HG02610 (cell line): ENCODE results near the gene PHC1.
"Not testable (repeated sequence)": the region's sequence is repeated elsewhere in the genome, so short reads cannot be mapped to it uniquely, and the experiment has no call there.

Experiments
- ATAC-seq: cut with Tn5 transposase; IDR thresholded peaks from one replicate; pipeline ENCODE4 v1.9.1; 2021; ENCODE audit warnings: mild to moderate bottlenecking, moderate library complexity; ENCODE audit not compliant: unreplicated experiment

The PHC1 gene

DNA sequence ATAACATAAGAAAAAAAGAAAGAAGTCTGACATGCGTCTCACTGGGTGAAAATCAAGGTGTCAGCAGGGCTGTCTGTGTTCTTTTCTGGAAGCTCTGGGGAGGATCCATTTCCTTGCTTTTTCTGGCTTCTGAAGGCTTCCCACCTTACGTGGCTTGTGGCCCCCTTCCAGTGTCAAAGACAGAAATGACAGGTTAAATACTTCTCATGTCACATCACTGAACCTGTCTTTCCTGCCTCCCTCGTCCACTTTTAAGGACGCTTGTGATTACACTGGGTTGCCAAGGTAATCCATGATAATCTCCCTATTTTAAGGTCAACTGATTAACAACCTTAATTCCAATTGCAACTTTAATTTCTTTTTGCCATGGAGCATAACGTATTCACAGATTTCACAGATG is 4.6 kb upstream of the PHC1 start:
- ATAC-seq = no peak

GRCh38 chr12:8911606-8912268 is 2.6 kb upstream of the PHC1 start:
- no peak for ATAC-seq

- ATAC-seq = no peak
Measured at GRCh38 chr12:8912914-8913313, 1.4 kb upstream of the PHC1 start.

- no peak for ATAC-seq
Measured at GRCh38 chr12:8913702-8914032, 642 bp upstream of the PHC1 start.

DNA sequence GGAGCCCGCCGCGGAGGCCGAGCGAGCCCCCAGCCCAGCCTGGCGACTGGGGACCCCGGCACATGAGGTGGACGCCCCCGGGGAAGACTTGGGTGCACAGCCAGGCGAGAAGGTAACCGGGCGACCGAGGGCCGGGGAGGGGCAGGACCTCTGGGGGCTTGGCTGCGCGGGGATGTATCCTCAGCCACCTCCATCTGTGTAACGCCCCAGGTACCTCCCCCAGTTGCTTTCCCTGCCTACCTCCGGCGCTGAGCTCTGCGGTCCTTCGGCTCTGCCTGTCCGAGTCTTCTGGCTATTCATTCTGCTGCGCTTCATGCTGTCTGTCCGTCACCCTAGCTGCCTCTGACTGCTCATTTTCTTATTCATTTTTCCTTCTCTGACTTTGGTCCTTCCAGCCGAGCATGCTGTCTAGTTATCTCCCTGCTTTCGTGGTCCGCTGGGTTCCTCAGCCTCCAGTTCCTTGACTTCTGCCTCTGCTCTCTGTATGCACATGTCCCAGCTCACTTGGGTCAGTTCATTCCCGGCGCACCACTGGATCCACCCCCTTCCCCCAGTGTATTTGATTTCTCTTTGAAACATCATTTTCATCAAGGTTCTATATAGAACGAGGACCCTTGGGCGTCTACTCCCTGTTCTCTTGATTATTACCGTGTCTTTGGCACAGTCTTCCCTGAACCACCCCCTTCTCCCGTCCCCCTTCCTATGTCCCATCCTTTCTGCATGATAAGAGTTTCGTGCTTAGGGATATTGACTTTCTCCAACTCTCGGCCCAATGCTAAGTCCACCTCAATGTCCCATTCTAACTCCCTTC is 612 bp downstream of the PHC1 start:
- ATAC-seq = peak; percentile 78

DNA sequence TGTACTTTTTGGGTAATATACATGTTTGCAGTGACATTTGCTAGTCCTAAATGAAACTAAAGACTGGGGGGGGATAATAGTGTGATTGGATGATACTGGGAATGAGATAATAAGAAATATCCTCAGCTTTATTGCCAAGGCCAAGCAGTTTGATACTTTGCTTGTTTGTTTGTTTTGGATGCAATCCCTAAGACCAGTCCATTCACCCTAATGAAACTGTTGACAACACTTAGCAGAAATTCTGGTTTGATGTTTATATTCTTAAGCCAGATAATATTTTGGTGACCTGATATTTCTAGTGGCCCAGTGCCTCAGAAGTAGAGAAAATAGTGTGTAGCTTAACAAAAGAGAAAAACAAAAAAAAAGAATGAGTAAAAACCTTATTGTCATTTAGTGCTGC is 1.8 kb downstream of the PHC1 start:
- no peak for ATAC-seq

DNA sequence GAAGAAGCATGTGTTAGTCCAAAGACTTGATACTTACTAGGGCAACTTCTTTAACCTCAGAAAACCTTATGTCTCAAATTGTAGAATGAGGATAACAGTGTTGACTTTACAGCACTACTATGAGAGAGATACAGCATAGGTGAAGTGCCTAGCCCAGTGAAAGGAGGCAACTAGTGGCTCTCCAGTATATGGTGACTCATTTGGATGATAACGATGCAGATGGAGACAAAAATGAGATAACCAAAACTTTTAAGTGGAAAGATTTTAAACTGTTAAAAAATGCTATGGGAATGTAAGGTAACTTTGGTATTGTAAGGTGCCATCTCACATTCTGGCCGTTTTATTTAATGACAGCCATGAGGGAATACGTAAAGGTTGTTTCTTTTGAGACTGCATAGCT is 2.7 kb downstream of the PHC1 start:
- ATAC-seq = no peak

DNA sequence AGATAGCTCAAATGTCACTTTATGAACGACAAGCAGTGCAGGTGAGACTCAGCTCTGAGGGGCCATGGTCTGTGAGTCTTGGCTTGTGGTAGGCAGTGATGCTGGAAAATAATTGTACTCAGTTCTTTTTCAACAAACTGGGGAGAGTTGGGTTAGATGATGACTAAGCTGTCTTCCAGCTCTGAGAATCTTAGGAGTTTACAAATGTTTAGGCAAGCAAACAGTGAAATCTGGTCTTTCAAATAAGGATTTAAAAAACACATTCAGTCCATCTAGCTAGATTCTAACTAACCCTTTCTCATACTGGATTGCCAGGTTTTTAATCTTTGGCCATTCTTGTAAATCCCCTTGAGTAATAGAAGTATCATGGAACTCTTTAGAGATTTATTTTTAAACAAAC is 3.4 kb downstream of the PHC1 start:
- no peak for ATAC-seq

DNA sequence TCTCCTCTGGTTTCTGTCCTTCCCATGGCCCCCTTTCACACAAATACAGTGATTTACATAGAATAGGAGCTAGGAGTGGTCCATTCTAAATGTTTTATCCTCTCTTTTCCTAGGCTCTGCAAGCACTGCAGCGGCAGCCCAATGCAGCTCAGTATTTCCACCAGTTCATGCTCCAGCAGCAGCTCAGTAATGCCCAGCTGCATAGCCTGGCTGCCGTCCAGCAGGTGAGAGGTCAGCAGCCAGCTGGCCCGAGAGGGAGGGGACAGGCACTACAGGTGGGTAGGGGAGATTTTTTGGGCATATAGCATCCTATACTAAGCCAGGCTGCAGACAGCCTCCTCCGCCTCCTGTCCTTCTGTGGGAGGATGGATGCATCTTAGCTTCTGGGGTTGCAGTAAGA is 5.3 kb downstream of the PHC1 start:
- not testable (repeated sequence) for ATAC-seq

- no peak for ATAC-seq
Measured at GRCh38 chr12:8922544-8922943, 8.2 kb downstream of the PHC1 start.

- not testable (repeated sequence) for ATAC-seq
Measured at GRCh38 chr12:8930655-8931323, 16.5 kb downstream of the PHC1 start.

DNA sequence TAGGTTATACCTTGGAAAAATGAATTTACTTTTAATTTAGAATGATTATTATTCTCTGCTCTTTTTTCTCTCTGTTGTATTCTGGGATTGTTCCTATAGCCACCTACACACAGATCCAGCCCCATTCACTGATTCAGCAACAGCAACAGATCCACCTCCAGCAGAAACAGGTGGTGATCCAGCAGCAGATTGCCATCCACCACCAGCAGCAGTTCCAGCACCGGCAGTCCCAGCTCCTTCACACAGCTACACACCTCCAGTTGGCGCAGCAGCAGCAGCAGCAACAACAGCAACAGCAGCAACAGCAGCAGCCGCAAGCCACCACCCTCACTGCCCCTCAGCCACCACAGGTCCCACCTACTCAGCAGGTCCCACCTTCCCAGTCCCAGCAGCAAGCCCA is 18.2 kb downstream of the PHC1 start:
- not testable (repeated sequence) for ATAC-seq

- ATAC-seq = not testable (repeated sequence)
Measured at GRCh38 chr12:8934080-8934479, 19.8 kb downstream of the PHC1 start.

- ATAC-seq = no peak
Measured at GRCh38 chr12:8936735-8937134, 22.4 kb downstream of the PHC1 start.

GRCh38 chr12:8937842-8938442 is 23.6 kb downstream of the PHC1 start:
- not testable (repeated sequence) for ATAC-seq

- ATAC-seq = no peak
Measured at GRCh38 chr12:8941691-8942478, 27.6 kb downstream of the PHC1 start.

DNA sequence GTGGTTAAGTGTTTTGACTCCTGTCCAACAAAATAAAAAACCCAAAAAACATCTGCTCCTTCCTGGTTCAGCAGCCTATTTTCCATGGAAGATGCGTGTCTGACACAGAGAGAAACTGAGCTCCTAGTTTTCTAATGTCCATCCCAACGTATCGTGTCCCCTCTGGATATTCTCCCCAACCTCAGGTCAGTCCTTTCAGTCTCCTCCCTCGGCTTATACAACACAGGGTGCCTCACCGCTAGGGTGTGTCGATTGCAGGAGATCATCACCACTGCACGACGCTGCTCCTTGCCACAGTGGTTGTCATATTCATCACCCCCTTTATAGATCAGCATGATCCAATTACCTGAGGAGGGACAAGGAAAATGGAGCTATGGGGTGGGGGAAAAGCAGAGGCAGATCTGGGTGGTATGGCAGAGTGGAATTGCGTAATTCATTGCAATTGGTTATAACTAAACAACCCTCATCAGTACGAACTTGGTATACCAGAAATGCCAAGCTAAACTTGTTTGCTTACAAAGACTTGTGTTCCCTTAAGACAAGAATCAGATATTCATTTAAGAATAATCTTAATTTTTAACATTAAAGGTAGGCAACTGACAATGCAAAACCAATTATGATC is 29.4 kb downstream of the PHC1 start:
- ATAC-seq = no peak

DNA sequence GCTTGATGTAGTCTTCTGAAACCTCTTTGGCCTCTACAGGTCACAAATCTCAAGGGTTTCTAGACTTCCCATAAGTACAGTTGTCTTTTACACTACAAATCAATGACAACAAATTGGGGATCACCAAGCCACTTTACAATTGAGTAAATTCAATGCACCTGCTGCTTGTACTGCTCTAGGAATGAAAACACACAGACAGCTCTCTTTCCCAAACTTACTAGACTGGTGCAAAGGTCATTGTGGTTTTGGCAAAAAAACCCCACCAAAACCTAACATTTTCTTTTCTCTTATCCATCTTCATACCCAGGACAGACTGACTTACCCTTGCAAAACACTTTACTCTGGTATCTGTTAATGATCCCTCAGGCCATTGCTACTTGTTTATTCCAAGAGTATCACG is 32.4 kb downstream of the PHC1 start:
- no peak for ATAC-seq

DNA sequence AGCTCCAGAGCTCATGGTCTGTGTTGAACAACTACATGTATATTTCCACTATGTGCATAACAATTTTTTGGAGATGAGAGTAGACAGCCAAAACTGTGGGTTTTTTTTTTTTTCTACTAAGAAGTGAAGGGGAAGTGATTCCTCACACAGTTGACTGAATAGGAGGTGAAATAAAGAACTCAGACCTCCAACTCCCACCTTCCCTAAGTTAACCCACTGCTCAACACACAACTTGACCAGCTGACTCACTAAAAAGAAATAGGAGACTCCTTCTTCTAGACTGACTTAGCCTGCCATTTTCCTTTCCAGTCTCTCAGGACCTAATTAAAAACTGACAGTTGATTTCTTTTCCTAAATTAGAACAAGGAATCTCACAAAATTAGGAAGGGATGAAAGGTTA is 33.4 kb downstream of the PHC1 start:
- ATAC-seq = no peak

DNA sequence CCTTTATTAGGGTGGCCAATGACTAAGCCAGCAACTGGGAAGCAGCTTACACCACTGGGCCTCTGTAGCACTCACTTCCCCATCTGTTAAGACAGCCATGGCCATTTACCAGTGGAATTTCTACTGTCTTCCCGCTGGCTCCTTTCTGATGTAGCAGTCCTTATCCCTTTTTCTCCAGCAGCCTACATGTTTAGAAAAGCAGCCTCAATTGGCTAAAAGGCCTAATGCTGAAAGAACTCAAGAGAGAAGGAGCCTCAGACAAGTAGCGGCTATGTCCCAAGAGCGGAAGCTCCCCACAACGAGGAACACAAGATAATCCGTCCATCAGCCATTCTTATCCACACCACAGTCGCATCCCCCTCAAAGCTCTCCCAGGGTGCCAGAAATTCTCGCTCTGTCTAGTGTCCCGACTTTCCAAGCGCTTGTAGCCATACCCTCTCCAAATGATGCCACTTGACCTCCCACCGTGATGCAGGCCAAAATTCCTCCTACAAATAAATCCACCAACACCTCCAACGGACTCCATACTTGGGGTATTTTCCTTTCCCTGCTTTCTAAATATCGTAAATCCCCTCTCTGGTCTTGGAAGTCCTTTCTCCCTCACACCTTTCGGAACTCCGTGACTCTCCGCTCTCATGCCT is 34.5 kb downstream of the PHC1 start:
- ATAC-seq = no peak
